ENCODE data around the gene DGLUCY.
A peak's percentile ranks its signal among the peaks of the same experiment; 100 is the strongest.

The DGLUCY gene

GRCh38 chr14:91269076-91269991, 155.5 kb downstream of the DGLUCY start:
- no peak for TF ChIP-seq CTCF (IDR thresholded peaks at IDR 0.05)
- peaks cover 0 to 15% (median 12%) of the 10 kb centered on the region in 4 donors for H3K4me1 ChIP-seq
- no peaks in the 10 kb centered on the region for H3K36me3 ChIP-seq
- no peaks in the 10 kb centered on the region for H3K9me3 ChIP-seq
- DNase-seq: no peak
- no peak overlapping the region for H3K27ac ChIP-seq
- H3K27me3 ChIP-seq: peaks cover 0 to 14% of the 10 kb centered on the region in 2 donors
- intact Hi-C loops (cut with DNase I; ENCODE audit: low total_unique reads): no loop called here
- peak overlapping the region; percentile 1 to 30 for H3K4me3 ChIP-seq

GRCh38 chr14:91270188-91270587, 156.3 kb downstream of the DGLUCY start:
- intact Hi-C loops (cut with DNase I; ENCODE audit: low total_unique reads): loop anchor here (5.0 kb wide), 1 partner anchor 83 kb away; no protein-coding TSS in a partner anchor
- H3K27me3 ChIP-seq: peaks cover 0 to 6% of the 10 kb centered on the region in 2 donors

GRCh38 chr14:91270619-91271018, 156.7 kb downstream of the DGLUCY start:
- DNase-seq: no peak
- Histone ChIP-seq H3K27me3 (peaks cover 0 to 5% of the 10 kb centered on the region in 2 donors), H3K4me3 (no peak overlapping the region), H3K4me1 (peaks cover 0 to 11% (median 8%) of the 10 kb centered on the region in 4 donors), H3K36me3 (no peaks in the 10 kb centered on the region), H3K9me3 (no peaks in the 10 kb centered on the region), H3K27ac (no peak overlapping the region)
- intact Hi-C loops (cut with DNase I; ENCODE audit: low total_unique reads): loop anchor here (5.0 kb wide), 1 partner anchor 83 kb away; no protein-coding TSS in a partner anchor
- no peak for TF ChIP-seq CTCF (IDR thresholded peaks at IDR 0.05)

More at GRCh38 chr14:91270188-91270587, 156.3 kb downstream of the DGLUCY start:
- Histone ChIP-seq H3K27ac (no peak overlapping the region), H3K4me3 (no peak overlapping the region), H3K4me1 (peaks cover 0 to 11% (median 8%) of the 10 kb centered on the region in 4 donors), H3K9me3 (no peaks in the 10 kb centered on the region), H3K36me3 (no peaks in the 10 kb centered on the region)
- no peak for DNase-seq
- no peak for TF ChIP-seq CTCF (IDR thresholded peaks at IDR 0.05)

- no peaks in the 10 kb centered on the region for H3K36me3 ChIP-seq
- intact Hi-C loops (cut with DNase I; ENCODE audit: low total_unique reads): loop anchor here (5.0 kb wide), 1 partner anchor 84 kb away; no protein-coding TSS in a partner anchor
- no peak for TF ChIP-seq CTCF (IDR thresholded peaks at IDR 0.05)
Observed at GRCh38 chr14:91271639-91272038, 157.8 kb downstream of the DGLUCY start.

GRCh38 chr14:91272341-91273272, 158.7 kb downstream of the DGLUCY start:
- no peaks in the 10 kb centered on the region for H3K9me3 ChIP-seq
- no peak for DNase-seq
- H3K36me3 ChIP-seq: no peaks in the 10 kb centered on the region
- intact Hi-C loops (cut with DNase I; ENCODE audit: low total_unique reads): loop anchor here (5.0 kb wide), 1 partner anchor 85 kb away; no protein-coding TSS in a partner anchor
- H3K4me1 ChIP-seq: peaks cover 0 to 11% (median 8%) of the 10 kb centered on the region in 4 donors
- H3K27me3 ChIP-seq: peaks cover 0 to under 1% of the 10 kb centered on the region in 2 donors
- no peak overlapping the region for H3K4me3 ChIP-seq
- no peak overlapping the region for H3K27ac ChIP-seq
- no peak for TF ChIP-seq CTCF (IDR thresholded peaks at IDR 0.05)

More at GRCh38 chr14:91271639-91272038, 157.8 kb downstream of the DGLUCY start:
- Histone ChIP-seq H3K4me3 (no peak overlapping the region), H3K4me1 (peaks cover 0 to 11% (median 8%) of the 10 kb centered on the region in 4 donors), H3K9me3 (no peaks in the 10 kb centered on the region), H3K27ac (no peak overlapping the region), H3K27me3 (peaks cover 0 to 5% of the 10 kb centered on the region in 2 donors)
- DNase-seq: no peak

Measured in tibial artery (tissue), 4 donors.